Retina (tissue), 1 donor: ENCODE data around the gene DLG1.
"Not testable (repeated sequence)": the region's sequence is repeated elsewhere in the genome, so short reads cannot be mapped to it uniquely, and the experiment has no call there.

ENCODE experiments used
- DNase-seq: peaks from one replicate; pipeline ENCODE4 v3.0.0-alpha.2; 2016

The DLG1 gene

GRCh38 chr3:197286678-197287077 lies 11.7 kb downstream of the DLG1 start:
- DNase-seq, result no peak

- no peak for DNase-seq
Measured at GRCh38 chr3:197285557-197285956, 12.9 kb downstream of the DLG1 start.

GRCh38 chr3:197283045-197283444 lies 15.4 kb downstream of the DLG1 start:
- no peak for DNase-seq

- no peak for DNase-seq
Measured at GRCh38 chr3:197281849-197282248, 16.6 kb downstream of the DLG1 start.

GRCh38 chr3:197280156-197280555 lies 18.3 kb downstream of the DLG1 start:
- DNase-seq, result no peak

- no peak for DNase-seq
Measured at GRCh38 chr3:197278933-197279332, 19.5 kb downstream of the DLG1 start.

GRCh38 chr3:197276808-197277207 lies 21.6 kb downstream of the DLG1 start:
- DNase-seq, result not testable (repeated sequence)

- DNase-seq, result no peak
Measured at GRCh38 chr3:197270558-197271317, 27.7 kb downstream of the DLG1 start.

- no peak for DNase-seq
Measured at GRCh38 chr3:197269024-197269423, 29.4 kb downstream of the DLG1 start.

GRCh38 chr3:197268294-197268693 lies 30.1 kb downstream of the DLG1 start:
- DNase-seq, result no peak

GRCh38 chr3:197266331-197266730 lies 32.1 kb downstream of the DLG1 start:
- no peak for DNase-seq

- no peak for DNase-seq
Measured at GRCh38 chr3:197262709-197263108, 35.7 kb downstream of the DLG1 start.

- no peak for DNase-seq
Measured at GRCh38 chr3:197261164-197261509, 37.3 kb downstream of the DLG1 start.

GRCh38 chr3:197260491-197261163 lies 37.8 kb downstream of the DLG1 start:
- no peak for DNase-seq

- DNase-seq, result no peak
Measured at GRCh38 chr3:197259096-197259495, 39.3 kb downstream of the DLG1 start.

- DNase-seq, result no peak
Measured at GRCh38 chr3:197258168-197258755, 40.1 kb downstream of the DLG1 start.

GRCh38 chr3:197257711-197258110 lies 40.7 kb downstream of the DLG1 start:
- DNase-seq, result no peak

- peak; percentile 26 for DNase-seq
Measured at GRCh38 chr3:197256836-197257444, 41.5 kb downstream of the DLG1 start.

- no peak for DNase-seq
Measured at GRCh38 chr3:197256104-197256503, 42.3 kb downstream of the DLG1 start.

- DNase-seq, result no peak
Measured at GRCh38 chr3:197253238-197253947, 45.0 kb downstream of the DLG1 start.

GRCh38 chr3:197249542-197249941 lies 48.9 kb downstream of the DLG1 start:
- DNase-seq, result no peak

- no peak for DNase-seq
Measured at GRCh38 chr3:197248341-197248740, 50.1 kb downstream of the DLG1 start.

- DNase-seq, result no peak
Measured at GRCh38 chr3:197244751-197245150, 53.7 kb downstream of the DLG1 start.
